ENCODE measurements around the gene IL24. TPM values are rescaled to one million over a fixed set of nuclear protein-coding genes. Genes with fewer than 3 reads are reported as not detected.
A peak's percentile ranks its signal among the peaks of the same experiment; 100 is the strongest.

Gene IL24
- total RNA-seq, 3 donors from 2014 or later (not counting 1 experiment from before 2014, with no cell fraction given) = not detected

DNA sequence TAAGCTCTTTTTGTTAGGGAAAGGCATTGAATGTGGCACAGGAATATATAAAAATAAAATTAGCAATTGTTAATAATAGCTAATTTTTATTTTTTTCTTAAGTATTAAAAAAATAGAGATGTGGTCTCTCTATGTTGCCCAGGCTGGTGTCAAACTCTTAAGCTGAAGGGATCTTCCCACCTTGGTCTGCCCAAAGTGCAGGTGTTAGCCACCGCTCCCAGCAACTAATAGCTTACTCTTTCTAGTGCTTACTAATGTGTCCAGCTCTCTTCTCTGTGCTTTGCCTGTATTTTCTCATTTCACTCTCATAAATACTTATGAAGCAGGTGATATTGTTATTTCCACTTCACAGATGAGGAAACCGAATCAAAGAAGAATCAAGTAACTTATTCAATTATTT, 13.4 kb upstream of the IL24 start:
- Mint-ChIP-seq H3K9me3 (peaks cover 2% of the 10 kb centered on the region in 2 donors), H3K36me3 (peaks cover 5% of the 10 kb centered on the region), H3K27me3 (ENCODE audit: low read depth in 2 of 2) (peaks cover 3 to 23% of the 10 kb centered on the region in 2 donors), H3K4me1 (peaks cover 9 to 10% of the 10 kb centered on the region in 2 donors), H3K27ac (no peak overlapping the region), H3K4me3 (no peak overlapping the region)
- intact Hi-C loops (cut with micrococcal nuclease) = no loop called here
- Histone ChIP-seq H3K4me1 (ENCODE audit: control insufficient read depth, insufficient read depth, low read length) (no peaks in the 10 kb centered on the region), H3K27ac (ENCODE audit: low read length) (no peak overlapping the region), H3K9me3 (ENCODE audit: control insufficient read depth, insufficient read depth, low read length) (no peaks in the 10 kb centered on the region), H3K4me3 (ENCODE audit: low read length) (no peak overlapping the region), H3K36me3 (ENCODE audit: control insufficient read depth, insufficient read depth, low read length) (no peaks in the 10 kb centered on the region), H3K27me3 (ENCODE audit: control insufficient read depth, insufficient read depth, low read length) (no peaks in the 10 kb centered on the region)
- 38% methylated on average over 1 of the region's 2 CpGs for WGBS (ENCODE audit: insufficient coverage)
- ATAC-seq (peak; percentile 48 to 98 (median 63)), DNase-seq (no peak)
- TF ChIP-seq, protein P1, sequence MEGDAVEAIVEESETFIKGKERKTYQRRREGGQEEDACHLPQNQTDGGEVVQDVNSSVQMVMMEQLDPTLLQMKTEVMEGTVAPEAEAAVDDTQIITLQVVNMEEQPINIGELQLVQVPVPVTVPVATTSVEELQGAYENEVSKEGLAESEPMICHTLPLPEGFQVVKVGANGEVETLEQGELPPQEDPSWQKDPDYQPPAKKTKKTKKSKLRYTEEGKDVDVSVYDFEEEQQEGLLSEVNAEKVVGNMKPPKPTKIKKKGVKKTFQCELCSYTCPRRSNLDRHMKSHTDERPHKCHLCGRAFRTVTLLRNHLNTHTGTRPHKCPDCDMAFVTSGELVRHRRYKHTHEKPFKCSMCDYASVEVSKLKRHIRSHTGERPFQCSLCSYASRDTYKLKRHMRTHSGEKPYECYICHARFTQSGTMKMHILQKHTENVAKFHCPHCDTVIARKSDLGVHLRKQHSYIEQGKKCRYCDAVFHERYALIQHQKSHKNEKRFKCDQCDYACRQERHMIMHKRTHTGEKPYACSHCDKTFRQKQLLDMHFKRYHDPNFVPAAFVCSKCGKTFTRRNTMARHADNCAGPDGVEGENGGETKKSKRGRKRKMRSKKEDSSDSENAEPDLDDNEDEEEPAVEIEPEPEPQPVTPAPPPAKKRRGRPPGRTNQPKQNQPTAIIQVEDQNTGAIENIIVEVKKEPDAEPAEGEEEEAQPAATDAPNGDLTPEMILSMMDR (IDR thresholded peaks at IDR 0.05) = no peak

GRCh38 chr1:206885341-206886060, 11.7 kb upstream of the IL24 start:
- H3K4me1 Mint-ChIP-seq = peaks cover 12% of the 10 kb centered on the region in 2 donors
- H3K4me3 Mint-ChIP-seq = no peak overlapping the region
- no peaks in the 10 kb centered on the region for H3K36me3 Mint-ChIP-seq
- Histone ChIP-seq H3K27me3 (ENCODE audit: control insufficient read depth, insufficient read depth, low read length) (no peaks in the 10 kb centered on the region), H3K9me3 (ENCODE audit: control insufficient read depth, insufficient read depth, low read length) (no peaks in the 10 kb centered on the region), H3K4me1 (ENCODE audit: control insufficient read depth, insufficient read depth, low read length) (peaks cover 2% of the 10 kb centered on the region), H3K4me3 (ENCODE audit: low read length) (no peak overlapping the region), H3K27ac (ENCODE audit: low read length) (no peak overlapping the region), H3K36me3 (ENCODE audit: control insufficient read depth, insufficient read depth, low read length) (no peaks in the 10 kb centered on the region)
- H3K9me3 Mint-ChIP-seq = no peaks in the 10 kb centered on the region
- intact Hi-C loops (cut with micrococcal nuclease) = no loop called here
- 95% methylated on average over 3 of the region's 3 CpGs for whole genome bisulfite sequencing (ENCODE audit: insufficient coverage)
- H3K27me3 Mint-ChIP-seq (ENCODE audit: low read depth in 2 of 2) = peaks cover 3 to 19% of the 10 kb centered on the region in 2 donors
- no peak overlapping the region for H3K27ac Mint-ChIP-seq
- ATAC-seq (no peak), DNase-seq (no peak)
- TF ChIP-seq, protein P1 (IDR thresholded peaks at IDR 0.05) = no peak

- intact Hi-C loops (cut with micrococcal nuclease) = no loop called here
- peaks cover 3 to 19% of the 10 kb centered on the region in 2 donors for H3K27me3 Mint-ChIP-seq (ENCODE audit: low read depth in 2 of 2)
- DNase-seq (no peak), ATAC-seq (no peak)
- TF ChIP-seq, protein P1 (IDR thresholded peaks at IDR 0.05) = no peak
- peaks cover 22% of the 10 kb centered on the region in 2 donors for H3K4me1 Mint-ChIP-seq
- H3K36me3 ChIP-seq (ENCODE audit: control insufficient read depth, insufficient read depth, low read length) = no peaks in the 10 kb centered on the region
- peaks cover 5% of the 10 kb centered on the region for H3K4me1 ChIP-seq (ENCODE audit: control insufficient read depth, insufficient read depth, low read length)
- no peaks in the 10 kb centered on the region for H3K9me3 ChIP-seq (ENCODE audit: control insufficient read depth, insufficient read depth, low read length)
- H3K27me3 ChIP-seq (ENCODE audit: control insufficient read depth, insufficient read depth, low read length) = no peaks in the 10 kb centered on the region
- no peak overlapping the region for H3K4me3 Mint-ChIP-seq
- no peak overlapping the region for H3K27ac ChIP-seq (ENCODE audit: low read length)
- no peak overlapping the region for H3K4me3 ChIP-seq (ENCODE audit: low read length)
- H3K36me3 Mint-ChIP-seq = no peaks in the 10 kb centered on the region
- H3K9me3 Mint-ChIP-seq = no peaks in the 10 kb centered on the region
- WGBS (ENCODE audit: insufficient coverage) = 100% methylated on average over 1 of the region's 1 CpG
- no peak overlapping the region for H3K27ac Mint-ChIP-seq
These were observed 10.4 kb upstream of the IL24 start for GRCh38 chr1:206886831-206887230.

DNA sequence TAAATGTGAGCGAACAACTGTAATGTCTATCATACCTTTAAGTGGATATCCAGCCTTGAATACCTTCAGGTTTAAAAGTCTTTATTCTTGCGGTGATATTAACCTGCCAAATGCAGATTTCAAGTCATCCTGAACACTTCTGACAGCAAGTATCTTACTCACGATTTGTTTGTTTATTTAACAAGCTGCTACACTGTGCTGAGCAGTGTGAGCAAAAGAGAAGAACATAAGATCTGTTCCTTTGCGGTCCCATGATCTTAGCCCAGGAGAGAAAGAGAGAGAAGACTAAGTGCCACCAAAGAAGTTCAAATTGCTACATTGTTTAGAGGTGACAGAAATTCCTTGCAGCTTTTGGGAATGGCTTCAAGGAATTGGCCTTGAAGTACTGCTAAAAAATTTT, 9.5 kb upstream of the IL24 start:
- no peaks in the 10 kb centered on the region for H3K36me3 ChIP-seq (ENCODE audit: control insufficient read depth, insufficient read depth, low read length)
- H3K4me3 Mint-ChIP-seq = no peak overlapping the region
- ATAC-seq = no peak
- H3K4me1 ChIP-seq (ENCODE audit: control insufficient read depth, insufficient read depth, low read length) = peaks cover 5% of the 10 kb centered on the region
- H3K27me3 ChIP-seq (ENCODE audit: control insufficient read depth, insufficient read depth, low read length) = no peaks in the 10 kb centered on the region
- H3K9me3 Mint-ChIP-seq = no peaks in the 10 kb centered on the region
- no peak overlapping the region for H3K4me3 ChIP-seq (ENCODE audit: low read length)
- no peak overlapping the region for H3K27ac Mint-ChIP-seq
- H3K36me3 Mint-ChIP-seq = no peaks in the 10 kb centered on the region
- peaks cover 3 to 19% of the 10 kb centered on the region in 2 donors for H3K27me3 Mint-ChIP-seq (ENCODE audit: low read depth in 2 of 2)
- no peak for DNase-seq
- H3K4me1 Mint-ChIP-seq = peaks cover 22% of the 10 kb centered on the region in 2 donors
- 95% methylated on average over 4 of the region's 4 CpGs for WGBS (ENCODE audit: insufficient coverage)
- H3K27ac ChIP-seq (ENCODE audit: low read length) = no peak overlapping the region
- no peaks in the 10 kb centered on the region for H3K9me3 ChIP-seq (ENCODE audit: control insufficient read depth, insufficient read depth, low read length)
- TF ChIP-seq, protein P1 (IDR thresholded peaks at IDR 0.05) = no peak
- intact Hi-C loops (cut with micrococcal nuclease) = no loop called here

Measured in natural killer cell (primary cell).